ENCODE measurements around the gene NFKBIE. TPM values are rescaled to one million over a fixed set of nuclear protein-coding genes. Genes with fewer than 3 reads are reported as not detected.

The NFKBIE gene
- polyA plus RNA-seq, 1 donor, result 5.4 TPM

- DNase-seq, result peak; percentile 86
Measured at GRCh38 chr6:44257025-44257752, 8.2 kb downstream of the NFKBIE start, which contains the start of gene SLC35B2. Gene SLC35B2, minus strand, starts transcription at chr6:44257528. Its CDS starts 118 bp downstream, at chr6:44257410.

- DNase-seq, result no peak
Measured at GRCh38 chr6:44256775-44257024, 8.7 kb downstream of the NFKBIE start.

- DNase-seq, result no peak
Measured at GRCh38 chr6:44255871-44256774, 9.2 kb downstream of the NFKBIE start.

GRCh38 chr6:44255105-44255808, 10.1 kb downstream of the NFKBIE start:
- DNase-seq, result no peak

GRCh38 chr6:44254191-44255104, 10.9 kb downstream of the NFKBIE start:
- no peak for DNase-seq

- no peak for DNase-seq
Measured at GRCh38 chr6:44253307-44254101, 11.8 kb downstream of the NFKBIE start.

GRCh38 chr6:44251576-44252524, 13.5 kb downstream of the NFKBIE start:
- no peak for DNase-seq

- no peak for DNase-seq
Measured at GRCh38 chr6:44250718-44251123, 14.6 kb downstream of the NFKBIE start.

- DNase-seq, result no peak
Measured at GRCh38 chr6:44250067-44250717, 15.2 kb downstream of the NFKBIE start.

GRCh38 chr6:44249082-44249748, 16.1 kb downstream of the NFKBIE start:
- no peak for DNase-seq

- no peak for DNase-seq
Measured at GRCh38 chr6:44248579-44248978, 16.8 kb downstream of the NFKBIE start.

- peak; percentile 69 for DNase-seq
Measured at GRCh38 chr6:44247338-44248302, 17.7 kb downstream of the NFKBIE start.

GRCh38 chr6:44246663-44247337, 18.6 kb downstream of the NFKBIE start, which contains the start of gene HSP90AB1:
Gene HSP90AB1, plus strand, starts transcription at chr6:44247101. Its CDS starts 1,529 bp downstream, at chr6:44248630.
- peak; percentile 94 for DNase-seq

- DNase-seq, result peak; percentile 90
Measured at GRCh38 chr6:44245912-44246662, 19.3 kb downstream of the NFKBIE start.

GRCh38 chr6:44245391-44245911, 19.9 kb downstream of the NFKBIE start:
- DNase-seq, result no peak

- no peak for DNase-seq
Measured at GRCh38 chr6:44243345-44243744, 22.0 kb downstream of the NFKBIE start.

All from hindlimb muscle (tissue), 1 donor.